ENCODE results near the gene CPNE7.

- TF ChIP-seq CTCF (IDR thresholded peaks at IDR 0.05; ENCODE audit: borderline replicate concordance, extremely low read depth, low read length, poor library complexity, severe bottlenecking) (no peak), EZH2 (IDR thresholded peaks at IDR 0.05; ENCODE audit: borderline replicate concordance, low read depth, low read length, severe bottlenecking) (no peak)
Observed at GRCh38 chr16:89646270-89646669, 70.7 kb downstream of the CPNE7 start.
